Cardiac fibroblast (primary cell): Measurements from ENCODE around the gene CHMP4B.

ENCODE experiments used
- DNase-seq, 2 donors: peaks; one replicate each; pipeline versions ENCODE4 v3.0.0 to v3.0.0-alpha.2; 2010; ENCODE audit warnings: low read depth in 2 of 2
- H3K4me3 ChIP-seq, 2 donors: replicated peaks in 1 of 2; 1 replicate in 1 of 2; 2 replicates in 1 of 2; pipeline ENCODE4 v1.5.1; 2011; ENCODE audit warnings: low read depth in 2 of 2, low read length in 2 of 2, mild to moderate bottlenecking in 2 of 2, moderate library complexity in 1 of 2
- CTCF ChIP-seq: IDR thresholded peaks from one replicate; pipeline ENCODE4 v1.5.1; 2011; ENCODE audit warnings: low read depth, mild to moderate bottlenecking, low read length, inconsistent platforms

Gene CHMP4B

DNA sequence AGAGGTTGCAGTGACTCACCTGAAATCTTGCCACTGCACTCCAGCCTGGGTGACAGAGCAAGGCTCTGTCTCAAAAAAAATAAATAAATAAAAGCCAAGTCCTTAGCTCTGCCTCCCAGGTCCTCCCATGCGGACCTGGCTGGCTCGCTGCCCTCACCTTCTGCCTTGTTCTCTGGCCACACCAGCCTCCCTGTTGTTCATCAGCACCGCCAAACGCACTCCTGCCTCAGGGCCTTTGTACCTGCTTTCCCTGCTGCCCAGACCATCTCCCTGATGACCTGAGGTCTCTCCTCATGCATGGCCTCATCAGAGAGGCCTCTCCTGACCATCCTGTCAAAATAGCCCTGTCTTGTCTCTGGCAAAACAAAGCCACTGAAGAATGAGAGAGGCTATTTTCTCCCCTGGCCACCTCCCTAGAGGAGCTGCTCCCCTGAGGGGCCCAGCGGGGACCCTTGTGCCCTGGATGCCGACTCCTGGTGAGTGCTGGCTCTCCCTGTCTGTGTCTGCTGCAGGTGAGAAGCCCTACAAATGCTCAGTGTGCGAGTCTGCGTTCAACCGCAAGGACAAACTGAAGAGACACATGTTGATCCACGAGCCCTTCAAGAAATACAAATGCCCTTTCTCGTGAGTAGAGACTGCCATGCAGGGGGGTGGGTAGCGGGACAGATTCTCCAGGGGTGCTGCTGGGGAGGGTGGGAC is 22.6 kb upstream of the CHMP4B start:
- H3K4me3 ChIP-seq, result no peak overlapping the region
- DNase-seq, result no peak
- TF ChIP-seq CTCF, result no peak

GRCh38 chr20:33789109-33789857 is 21.9 kb upstream of the CHMP4B start:
- no peak overlapping the region for H3K4me3 ChIP-seq
- no peak for TF ChIP-seq CTCF
- peak; percentile 95 to 98 for DNase-seq

- H3K4me3 ChIP-seq, result no peak overlapping the region
- no peak for TF ChIP-seq CTCF
- DNase-seq, result no peak
Observed at GRCh38 chr20:33789858-33790182, 21.3 kb upstream of the CHMP4B start.

DNA sequence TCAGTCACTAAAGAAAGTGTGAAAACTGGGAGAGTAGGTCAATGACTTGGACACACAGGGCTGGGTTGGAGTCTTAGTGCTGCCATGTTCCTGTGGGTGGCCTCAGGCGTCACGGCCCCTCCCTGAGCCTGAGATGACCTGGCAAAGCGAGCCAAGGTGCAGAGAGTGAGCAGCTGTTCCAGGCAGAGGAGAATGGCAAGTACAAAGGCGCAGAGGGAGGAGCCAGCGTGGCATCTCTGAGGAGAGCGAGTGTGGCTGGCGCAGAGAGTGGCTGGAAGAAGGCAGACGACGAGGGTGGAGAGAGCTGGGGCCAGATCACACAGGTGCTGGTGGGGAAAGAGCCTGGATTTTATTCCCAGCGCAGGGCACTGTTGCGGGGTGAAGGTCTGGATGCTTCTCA is 20.6 kb upstream of the CHMP4B start:
- TF ChIP-seq CTCF, result no peak
- no peak for DNase-seq
- H3K4me3 ChIP-seq, result no peak overlapping the region

GRCh38 chr20:33791021-33791420 is 20.1 kb upstream of the CHMP4B start:
- H3K4me3 ChIP-seq, result no peak overlapping the region
- no peak for TF ChIP-seq CTCF

GRCh38 chr20:33791540-33791939 is 19.6 kb upstream of the CHMP4B start:
- no peak for TF ChIP-seq CTCF
- H3K4me3 ChIP-seq, result no peak overlapping the region
- no peak for DNase-seq

More at GRCh38 chr20:33791021-33791420, 20.1 kb upstream of the CHMP4B start:
- no peak for DNase-seq
